ENCODE measurements around the gene TAF1B.
"Not testable (repeated sequence)": the region's sequence is repeated elsewhere in the genome, so short reads cannot be mapped to it uniquely, and the experiment has no call there.

Gene TAF1B

GRCh38 chr2:9824956-9825720, 18.1 kb upstream of the TAF1B start:
- H3K4me3 ChIP-seq (ENCODE audit: low read depth, low read length) = no peak overlapping the region
- TF ChIP-seq CTCF (IDR thresholded peaks at IDR 0.05; ENCODE audit: low read depth, low read length) = no peak

GRCh38 chr2:9826208-9826607, 17.1 kb upstream of the TAF1B start:
- no peak overlapping the region for H3K4me3 ChIP-seq (ENCODE audit: low read depth, low read length)
- TF ChIP-seq CTCF (IDR thresholded peaks at IDR 0.05; ENCODE audit: low read depth, low read length) = no peak

GRCh38 chr2:9830685-9831410, 12.4 kb upstream of the TAF1B start:
- no peak overlapping the region for H3K4me3 ChIP-seq (ENCODE audit: low read depth, low read length)
- no peak for TF ChIP-seq CTCF (IDR thresholded peaks at IDR 0.05; ENCODE audit: low read depth, low read length)

GRCh38 chr2:9831670-9832069, 11.6 kb upstream of the TAF1B start:
- no peak overlapping the region for H3K4me3 ChIP-seq (ENCODE audit: low read depth, low read length)
- TF ChIP-seq CTCF (IDR thresholded peaks at IDR 0.05; ENCODE audit: low read depth, low read length) = no peak

GRCh38 chr2:9832586-9832985, 10.7 kb upstream of the TAF1B start:
- no peak overlapping the region for H3K4me3 ChIP-seq (ENCODE audit: low read depth, low read length)
- no peak for TF ChIP-seq CTCF (IDR thresholded peaks at IDR 0.05; ENCODE audit: low read depth, low read length)

GRCh38 chr2:9835068-9835467, 8.2 kb upstream of the TAF1B start:
- H3K4me3 ChIP-seq (ENCODE audit: low read depth, low read length) = not testable (repeated sequence)

GRCh38 chr2:9836074-9836473, 7.2 kb upstream of the TAF1B start:
- H3K4me3 ChIP-seq (ENCODE audit: low read depth, low read length) = no peak overlapping the region
- no peak for TF ChIP-seq CTCF (IDR thresholded peaks at IDR 0.05; ENCODE audit: low read depth, low read length)
